Fibroblast of the conjunctiva (primary cell): Measurements from ENCODE around the gene PCGF3.
"Not testable (repeated sequence)": the region's sequence is repeated elsewhere in the genome, so short reads cannot be mapped to it uniquely, and the experiment has no call there.

ENCODE experiments used
- DNase-seq: peaks from one replicate; pipeline ENCODE4 v3.0.0-alpha.2; 2010; ENCODE audit warnings: low read depth

PCGF3 gene

DNA sequence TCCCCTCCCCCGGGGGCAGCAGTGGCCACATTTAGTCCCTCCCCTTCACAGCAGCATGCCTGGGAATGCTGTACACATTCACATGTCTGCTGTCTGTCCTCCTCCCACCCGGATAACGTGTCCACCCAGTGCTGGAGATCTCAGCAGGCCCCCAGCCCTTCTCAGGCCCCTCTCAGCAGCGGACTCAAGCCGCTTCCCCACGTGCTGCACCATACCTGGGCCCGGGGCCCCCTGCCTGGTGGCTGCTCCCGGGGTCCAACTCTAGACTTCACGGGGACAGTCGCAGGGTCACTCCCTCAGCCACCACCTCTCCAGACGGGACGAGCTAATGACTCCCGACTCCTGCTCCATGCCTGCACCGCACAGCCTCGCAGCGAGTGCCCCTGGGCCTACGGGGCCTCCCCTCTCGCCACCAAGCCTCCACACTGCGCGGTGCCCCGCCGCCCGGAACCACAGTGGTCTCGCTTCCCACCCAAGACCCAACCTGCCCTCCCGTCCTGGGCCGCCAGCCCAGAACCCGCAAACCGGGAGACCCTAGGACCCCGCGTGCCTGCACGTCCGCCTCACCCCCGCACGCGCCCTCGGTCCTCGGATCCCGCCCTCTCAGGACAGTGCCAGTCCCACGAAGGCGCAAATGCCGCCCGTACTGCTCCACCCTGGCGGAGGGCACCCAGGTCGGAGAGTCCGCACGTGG, 1.3 kb upstream of the PCGF3 start:
- DNase-seq, result no peak

DNA sequence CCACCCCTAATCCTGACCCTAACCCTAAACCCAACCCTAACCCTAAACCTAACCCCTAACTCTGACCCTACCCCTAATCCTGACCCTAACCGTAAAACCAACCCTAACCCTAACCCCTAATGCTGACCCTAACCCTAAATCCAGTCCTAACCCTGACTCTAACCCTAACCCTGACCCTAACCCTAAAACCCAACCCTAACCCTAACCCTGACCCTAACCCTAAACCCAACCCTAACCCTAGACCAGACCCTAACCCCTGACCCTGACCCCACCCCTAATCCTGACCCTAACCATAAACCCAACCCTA, 708 bp upstream of the PCGF3 start:
- DNase-seq, result no peak

DNA sequence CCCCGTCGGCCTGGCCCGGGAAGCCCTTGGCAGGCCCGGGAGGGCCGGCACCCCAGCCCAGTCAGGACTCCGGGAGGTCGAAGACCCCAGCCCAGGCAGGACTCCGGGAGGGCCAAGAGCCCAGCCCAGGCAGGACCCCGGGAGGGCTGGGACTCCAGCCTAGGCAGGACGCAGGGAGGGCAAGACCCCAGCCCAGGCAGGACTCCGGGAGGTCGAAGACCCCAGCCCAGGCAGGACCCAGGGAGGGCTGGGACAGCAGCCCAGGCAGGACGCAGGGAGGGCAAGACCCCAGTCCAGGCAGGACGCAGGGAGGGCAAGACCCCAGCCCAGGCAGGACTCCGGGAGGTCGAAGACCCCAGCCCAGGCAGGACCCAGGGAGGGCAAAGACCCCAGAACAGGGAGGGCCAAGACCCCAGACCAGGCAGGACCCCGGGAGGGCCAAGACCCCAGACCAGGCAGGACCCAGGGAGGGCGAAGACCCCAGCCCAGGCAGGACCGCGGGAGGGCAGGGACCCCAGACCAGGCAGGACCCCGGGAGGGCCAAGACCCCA, 526 bp downstream of the PCGF3 start:
- not testable (repeated sequence) for DNase-seq

DNA sequence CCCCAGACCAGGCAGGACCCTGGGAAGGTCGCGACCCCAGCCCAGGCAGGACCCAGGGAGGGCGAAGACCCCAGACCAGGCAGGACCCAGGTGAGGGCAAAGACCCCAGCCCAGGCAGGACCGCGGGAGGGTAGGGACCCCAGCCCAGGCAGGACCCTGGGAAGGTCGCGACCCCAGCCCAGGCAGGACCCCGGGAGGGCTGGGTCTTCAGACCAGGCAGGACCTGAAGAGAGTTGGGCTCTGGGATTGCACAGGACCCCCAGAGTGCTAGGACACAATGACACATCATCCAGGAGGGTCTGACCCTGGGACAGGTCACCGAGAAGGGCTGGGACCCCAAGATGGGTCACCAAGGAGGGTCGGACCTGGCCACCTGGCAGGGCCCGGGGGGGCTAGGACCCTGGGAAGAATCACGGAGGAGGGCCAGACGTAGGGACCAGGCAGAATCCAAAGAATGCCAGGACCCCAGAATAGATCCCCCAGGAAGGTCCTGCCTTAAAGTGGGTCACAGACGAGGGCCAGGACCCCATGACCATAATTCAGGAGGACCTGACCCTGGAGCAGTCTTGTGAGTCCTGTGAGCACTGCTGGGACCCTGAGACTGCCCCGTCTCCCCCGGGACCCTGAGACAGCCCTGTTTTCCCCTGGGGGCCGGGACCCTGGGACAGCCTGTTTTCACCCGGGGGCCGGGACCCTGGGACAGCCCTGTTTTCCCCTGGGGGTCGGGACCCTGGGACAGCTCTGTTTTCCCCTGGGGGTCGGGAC, 1.4 kb downstream of the PCGF3 start:
- DNase-seq, result no peak

DNA sequence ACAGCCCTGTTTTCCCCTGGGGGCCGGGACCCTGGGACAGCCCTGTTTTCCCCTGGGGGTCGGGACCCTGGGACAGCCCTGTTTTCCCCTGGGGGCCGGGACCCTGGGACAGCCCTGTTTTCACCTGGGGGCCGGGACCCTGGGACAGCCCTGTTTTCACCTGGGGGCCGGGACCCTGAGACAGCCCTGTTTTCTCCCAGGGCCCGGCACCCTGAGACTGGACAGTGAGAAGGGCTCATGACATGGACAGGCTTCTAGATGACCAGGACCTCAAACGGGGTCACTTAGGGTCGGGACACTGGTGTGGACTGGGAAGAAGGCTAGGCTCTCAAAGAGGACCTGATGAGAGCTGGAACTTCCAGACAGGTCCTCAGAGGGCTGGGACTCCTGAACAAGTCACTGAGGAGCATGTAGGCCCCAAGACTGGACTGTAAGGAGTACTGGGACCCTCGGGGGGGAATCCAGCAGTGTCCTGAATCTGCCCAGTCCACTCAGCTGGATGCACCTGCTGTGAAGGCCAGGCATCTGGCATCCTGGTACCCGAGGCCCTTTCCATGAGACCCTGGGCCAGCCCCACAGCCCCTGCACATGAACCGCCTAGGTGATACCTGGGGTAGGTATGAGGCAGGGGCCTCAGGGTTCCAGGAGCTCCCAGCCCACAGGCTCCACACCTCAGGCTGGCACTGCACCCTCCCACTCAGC, 2.4 kb downstream of the PCGF3 start:
- no peak for DNase-seq

DNA sequence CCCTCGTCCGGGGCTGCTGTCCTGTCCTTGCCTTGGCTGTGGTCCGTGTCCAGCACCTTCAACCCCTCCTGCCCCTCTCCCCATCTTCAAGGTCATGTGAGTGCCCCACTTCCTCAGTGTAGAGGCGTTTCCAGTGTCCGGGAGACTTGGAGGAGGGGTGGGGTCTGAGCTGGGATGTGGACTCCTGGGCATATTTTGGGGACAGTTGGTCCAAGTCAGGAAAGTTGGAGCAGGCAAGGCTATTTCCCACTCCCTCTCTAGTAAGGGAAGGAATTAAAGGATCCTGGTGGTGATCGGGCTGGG, 3.0 kb downstream of the PCGF3 start:
- DNase-seq, result no peak

DNA sequence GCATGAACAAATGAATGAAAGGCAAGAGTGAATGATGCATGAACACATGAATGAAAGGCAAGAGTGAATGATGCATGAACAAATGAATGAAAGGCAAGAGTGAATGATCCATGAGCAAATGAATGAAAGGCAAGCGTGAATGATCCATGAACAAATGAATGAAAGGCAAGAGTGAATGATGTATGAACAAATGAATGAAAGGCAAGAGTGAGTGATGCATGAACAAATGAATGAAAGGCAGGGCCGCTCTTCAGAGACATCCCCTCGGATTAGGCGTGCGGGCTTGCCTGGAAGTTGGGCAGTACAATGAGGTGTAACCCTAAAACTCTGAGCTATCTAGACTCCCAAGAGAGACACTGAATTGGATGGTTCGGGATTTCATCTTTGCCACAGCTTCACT, 3.7 kb downstream of the PCGF3 start:
- no peak for DNase-seq

DNA sequence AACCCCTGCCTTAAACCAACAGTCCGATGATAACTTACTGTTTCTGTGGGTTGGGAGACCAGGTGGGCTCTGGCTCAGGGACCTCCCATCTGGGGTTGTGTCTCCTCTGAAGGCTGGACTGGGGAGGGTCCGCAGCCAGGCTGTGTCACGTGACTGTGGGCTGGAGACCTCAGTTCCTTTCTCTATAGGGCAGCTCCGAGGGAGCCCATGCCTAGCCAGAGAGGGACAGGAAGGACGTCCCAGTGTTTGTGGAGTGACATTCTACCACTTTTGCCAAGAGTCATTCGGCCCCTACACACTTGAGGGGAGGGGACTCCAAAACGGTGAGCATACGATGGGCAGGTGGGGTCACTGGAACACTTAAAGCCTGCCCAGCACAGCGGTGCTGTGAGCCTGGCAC, 4.5 kb downstream of the PCGF3 start:
- no peak for DNase-seq

DNA sequence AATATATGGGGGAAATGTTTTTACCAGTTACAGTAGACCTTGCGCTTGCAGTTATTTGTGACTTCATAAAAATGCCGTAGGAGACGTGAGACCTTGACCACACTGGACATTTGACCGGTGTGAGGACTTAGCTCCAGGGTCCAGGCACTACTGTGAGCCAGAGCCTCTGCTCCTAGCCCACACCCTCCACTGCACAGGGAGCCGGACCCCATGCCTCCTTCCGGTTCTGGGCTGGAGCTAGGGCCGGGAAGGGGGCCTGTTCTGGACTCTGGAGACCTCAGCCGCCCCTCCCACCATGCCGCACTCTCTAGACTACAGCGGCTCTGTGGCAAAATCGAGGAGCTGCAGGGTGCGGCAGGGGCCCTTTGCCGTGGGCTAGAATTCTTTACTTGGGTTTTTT, 5.3 kb downstream of the PCGF3 start:
- DNase-seq, result no peak

DNA sequence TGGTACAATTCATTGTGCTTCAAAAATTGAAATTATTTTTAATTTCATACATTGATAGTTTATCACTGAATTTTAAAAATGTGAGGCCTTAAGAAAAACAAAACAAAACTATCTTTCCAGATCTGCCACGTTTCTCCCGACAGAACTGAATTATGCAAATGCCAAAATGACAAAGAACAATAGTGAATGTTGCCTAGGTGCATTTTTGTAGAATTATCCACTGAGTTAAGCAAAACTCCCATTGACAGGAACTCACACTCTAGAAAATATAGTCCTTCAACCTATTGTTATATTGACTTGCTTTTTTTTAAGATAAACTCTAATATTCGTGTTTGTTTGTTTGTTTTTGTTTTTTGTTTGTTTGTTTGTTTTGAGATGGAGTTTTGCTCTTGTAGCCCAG, 6.5 kb downstream of the PCGF3 start:
- DNase-seq, result no peak

DNA sequence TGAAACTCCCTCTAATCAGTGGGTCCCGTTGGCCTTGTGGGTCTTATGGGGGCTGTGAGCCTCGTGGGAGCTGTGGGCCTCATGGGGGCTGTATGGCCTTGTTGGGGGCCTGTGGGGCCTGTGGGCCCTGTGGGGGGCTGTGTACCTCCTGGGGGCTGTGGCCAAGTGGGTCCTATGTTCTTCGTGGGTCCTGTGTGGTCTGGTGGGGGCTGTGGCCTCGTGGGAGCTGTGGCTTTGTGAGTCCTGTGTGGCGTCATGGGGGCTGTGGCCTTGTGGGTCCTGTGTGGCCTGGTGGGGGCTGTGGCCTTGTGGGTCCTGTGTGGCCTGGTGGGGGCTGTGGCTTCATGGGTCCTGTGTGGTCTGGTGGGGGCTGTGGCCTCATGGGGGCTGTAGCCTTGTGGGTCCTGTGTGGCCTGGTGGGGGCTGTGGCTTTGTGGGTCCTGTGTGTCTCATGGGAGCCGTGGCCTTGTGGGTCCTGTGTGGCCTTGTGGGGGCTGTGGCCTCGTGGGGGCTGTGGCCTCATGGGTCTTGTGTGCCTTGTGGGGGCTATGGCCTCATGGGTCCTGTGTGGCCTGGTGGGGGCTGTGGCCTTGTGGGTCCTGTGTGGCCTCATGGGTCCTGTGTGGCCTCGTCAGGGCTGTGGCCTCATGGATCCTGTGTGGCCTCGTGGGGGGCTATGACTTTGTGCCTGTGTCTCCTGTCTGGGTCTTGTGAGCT, 7.4 kb downstream of the PCGF3 start:
- DNase-seq, result no peak

DNA sequence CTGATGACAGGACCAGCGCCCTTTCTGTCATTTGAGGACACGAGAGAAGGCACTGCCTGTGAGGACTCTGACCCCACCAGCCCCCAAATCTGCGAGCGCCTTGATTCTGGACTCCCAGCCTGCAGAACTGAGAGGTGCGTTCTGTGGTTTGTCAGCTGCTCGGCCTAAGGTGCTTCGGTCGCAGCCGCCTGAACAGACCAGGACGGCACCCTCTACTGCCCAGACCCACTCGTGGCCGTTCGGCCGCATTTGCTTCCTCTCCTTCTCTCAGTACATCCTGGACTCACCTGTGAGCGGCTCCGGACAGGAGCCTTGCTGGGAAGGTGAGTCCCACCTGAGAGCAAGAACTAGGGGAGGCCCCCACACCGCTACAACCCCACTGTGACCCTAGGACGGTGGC, 8.5 kb downstream of the PCGF3 start:
- DNase-seq, result no peak

DNA sequence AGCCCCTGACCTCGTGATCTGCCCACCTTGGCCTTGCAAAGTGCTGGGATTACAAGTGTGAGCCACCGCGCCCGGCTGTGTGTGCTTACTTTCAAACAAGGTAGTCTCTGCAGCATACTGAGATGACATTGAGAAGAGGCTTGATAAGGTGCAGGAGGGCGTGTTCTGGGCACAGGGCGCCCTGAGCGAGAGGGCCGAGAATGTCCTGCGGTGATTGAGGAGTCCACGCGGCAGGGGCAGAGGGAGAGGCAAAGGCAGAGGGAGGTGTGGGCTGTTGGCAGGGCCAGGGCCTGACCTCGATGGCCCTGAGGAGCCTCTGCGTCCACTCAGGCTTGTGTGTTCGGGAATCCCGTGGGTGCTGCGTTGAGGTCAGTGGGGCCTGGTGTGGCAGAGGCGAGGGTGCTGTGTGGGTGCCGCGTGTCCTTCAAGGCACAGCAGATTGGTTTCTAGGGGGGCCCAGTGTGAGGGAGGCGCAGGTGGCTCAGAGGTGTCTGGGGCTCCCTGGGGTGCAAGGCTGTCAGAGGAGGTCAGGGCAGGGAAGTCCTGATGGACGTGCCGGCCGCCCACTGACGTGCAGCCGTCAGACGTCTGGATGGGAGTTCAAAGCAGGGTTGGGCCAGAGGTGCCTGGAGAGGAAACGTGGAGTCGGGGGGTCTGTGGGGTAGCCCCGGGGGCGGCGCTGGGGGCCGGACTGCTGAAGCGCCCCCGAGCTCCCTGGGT, 12.1 kb downstream of the PCGF3 start:
- no peak for DNase-seq

DNA sequence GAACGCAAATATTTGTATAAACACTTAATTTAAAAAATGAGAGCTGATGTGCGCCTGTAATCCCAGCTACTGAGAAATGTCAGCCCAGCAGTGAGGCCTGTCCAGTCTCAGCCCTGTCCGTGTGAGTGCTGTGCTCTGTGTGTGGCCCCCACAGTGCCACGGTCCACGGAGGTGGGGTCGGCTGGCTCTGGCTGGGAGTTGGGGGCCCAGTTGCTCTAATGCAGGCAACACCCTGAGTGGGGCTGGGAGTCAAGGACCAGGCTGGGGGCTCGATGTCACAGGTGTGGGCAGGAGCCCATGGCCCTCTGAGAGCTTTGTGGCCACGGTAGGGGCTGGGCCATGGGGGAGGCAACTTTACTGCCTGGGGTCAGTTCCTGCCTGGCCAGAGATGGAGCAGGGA, 12.8 kb downstream of the PCGF3 start:
- DNase-seq, result no peak

DNA sequence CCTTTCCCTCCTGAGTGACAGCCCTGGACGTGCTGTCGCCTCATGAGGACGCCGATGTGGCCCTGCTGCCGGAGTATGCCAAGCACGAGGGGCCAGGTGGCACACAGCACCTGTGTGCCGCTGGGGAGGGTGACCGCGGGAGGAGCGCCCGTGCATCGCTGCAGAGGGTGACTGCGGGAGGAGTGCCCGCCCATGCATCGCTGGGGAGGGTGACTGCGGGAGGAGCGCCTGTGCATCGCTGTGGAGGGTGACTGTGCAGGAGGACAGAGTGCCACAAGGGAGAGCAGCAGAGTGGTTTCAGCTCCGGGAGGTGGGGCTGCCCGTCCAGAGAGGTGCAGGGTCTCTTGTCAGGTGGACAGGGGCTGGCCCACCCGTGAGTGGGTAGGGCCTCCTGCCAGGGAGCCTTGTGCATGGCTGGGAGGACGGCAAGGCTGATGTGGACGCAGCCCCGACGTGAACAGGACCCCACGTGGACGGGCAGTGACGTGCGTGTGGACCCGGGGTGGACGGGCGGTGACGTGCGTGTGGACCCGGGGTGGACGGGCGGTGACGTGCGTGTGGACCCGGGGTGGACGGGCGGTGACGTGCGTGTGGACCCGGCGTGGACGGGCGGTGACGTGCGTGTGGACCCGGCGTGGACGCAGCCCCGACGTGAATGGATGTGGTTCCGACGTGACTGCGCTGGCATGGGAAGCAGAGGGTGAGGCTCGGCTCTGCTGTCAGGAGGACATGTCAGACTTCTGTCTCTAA, 14.7 kb downstream of the PCGF3 start:
- DNase-seq, result no peak

DNA sequence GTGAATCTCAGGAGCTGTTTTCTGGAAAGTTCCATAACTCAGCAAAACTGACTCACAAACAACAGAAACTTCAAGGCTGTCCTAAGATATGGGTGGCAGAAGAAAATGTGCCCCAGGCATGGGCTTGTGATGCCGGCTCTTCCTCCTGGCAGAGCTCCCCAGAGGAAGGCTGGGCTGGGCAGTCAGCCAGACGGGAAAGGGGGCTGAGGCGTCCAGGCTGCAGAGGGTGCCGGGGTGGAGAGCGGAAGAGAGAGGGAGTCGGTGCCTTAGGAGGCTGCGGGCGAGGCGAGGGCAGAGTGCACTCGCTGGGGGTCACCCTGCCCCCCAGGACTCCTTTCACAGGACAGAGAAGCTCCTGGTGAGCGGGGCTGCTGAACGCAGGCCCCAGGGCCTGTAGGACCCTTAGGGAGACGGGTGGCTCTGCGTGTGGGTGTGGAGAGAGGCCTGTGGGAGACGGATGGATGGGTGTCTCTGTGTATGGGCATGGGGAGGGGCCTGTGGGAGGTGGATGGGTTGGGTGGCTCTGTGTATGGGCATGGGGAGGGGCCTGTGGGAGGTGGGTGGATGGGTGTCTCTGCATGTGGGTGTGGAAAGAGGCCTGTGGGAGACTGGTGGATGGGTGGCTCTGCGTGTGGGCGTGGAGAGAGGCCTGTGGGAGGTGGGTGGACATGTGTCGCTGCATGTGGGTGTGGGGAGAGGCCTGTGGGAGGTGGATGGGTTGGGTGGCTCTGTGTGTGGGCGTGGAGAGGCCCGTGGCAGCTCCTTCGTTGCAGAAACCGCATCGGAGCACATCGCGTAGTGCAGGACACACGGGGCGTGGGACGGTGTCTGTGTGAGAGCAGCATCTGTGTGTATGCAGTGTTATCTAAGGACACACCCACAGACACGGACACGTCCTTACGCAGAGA, 15.9 kb downstream of the PCGF3 start:
- no peak for DNase-seq

DNA sequence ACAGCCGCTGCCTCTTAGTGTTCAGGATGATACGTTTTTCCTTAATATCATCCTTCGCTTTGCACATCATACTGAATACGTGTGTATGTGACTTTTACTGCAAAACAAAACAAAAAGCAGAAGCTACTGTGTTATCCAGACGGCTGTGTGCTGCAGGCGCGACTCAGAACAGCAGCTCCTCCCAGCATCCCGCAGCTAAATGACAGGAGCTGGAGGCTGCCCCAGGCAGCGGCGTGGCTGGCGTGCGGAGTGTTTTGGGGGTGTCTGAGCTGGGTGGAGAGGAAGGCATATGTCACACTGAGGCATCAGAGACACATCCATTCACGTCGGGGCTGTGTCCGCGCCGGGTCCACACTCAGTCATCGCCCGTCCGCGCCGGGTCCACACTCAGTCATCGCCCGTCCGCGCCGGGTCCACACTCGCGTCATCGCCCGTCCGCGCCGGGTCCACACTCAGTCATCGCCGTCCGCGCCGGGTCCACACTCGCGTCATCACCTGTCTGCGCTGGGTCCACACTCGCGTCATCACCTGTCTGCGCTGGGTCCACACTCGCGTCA, 16.6 kb downstream of the PCGF3 start:
- no peak for DNase-seq

DNA sequence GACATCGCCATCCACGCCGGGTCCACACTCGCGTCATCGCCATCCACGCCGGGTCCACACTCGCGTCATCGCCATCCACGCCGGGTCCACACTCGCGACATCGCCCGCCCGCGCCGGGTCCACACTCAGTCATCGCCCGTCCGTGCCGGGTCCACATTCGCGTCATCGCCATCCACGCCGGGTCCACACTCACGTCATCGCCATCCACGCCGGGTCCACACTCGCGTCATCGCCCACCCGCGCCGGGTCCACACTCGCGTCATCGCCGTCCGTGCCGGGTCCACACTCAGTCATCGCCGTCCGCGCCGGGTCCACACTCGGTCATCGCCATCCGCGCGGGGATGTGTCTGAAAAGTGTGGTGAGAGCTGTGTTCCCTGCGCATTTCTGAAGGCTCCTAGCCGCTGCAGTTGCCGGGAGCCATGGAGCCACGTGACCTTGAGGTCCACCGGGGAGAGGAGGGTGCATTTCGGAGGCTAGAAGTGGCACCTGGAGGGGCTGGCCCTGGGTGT, 17.3 kb downstream of the PCGF3 start:
- no peak for DNase-seq

DNA sequence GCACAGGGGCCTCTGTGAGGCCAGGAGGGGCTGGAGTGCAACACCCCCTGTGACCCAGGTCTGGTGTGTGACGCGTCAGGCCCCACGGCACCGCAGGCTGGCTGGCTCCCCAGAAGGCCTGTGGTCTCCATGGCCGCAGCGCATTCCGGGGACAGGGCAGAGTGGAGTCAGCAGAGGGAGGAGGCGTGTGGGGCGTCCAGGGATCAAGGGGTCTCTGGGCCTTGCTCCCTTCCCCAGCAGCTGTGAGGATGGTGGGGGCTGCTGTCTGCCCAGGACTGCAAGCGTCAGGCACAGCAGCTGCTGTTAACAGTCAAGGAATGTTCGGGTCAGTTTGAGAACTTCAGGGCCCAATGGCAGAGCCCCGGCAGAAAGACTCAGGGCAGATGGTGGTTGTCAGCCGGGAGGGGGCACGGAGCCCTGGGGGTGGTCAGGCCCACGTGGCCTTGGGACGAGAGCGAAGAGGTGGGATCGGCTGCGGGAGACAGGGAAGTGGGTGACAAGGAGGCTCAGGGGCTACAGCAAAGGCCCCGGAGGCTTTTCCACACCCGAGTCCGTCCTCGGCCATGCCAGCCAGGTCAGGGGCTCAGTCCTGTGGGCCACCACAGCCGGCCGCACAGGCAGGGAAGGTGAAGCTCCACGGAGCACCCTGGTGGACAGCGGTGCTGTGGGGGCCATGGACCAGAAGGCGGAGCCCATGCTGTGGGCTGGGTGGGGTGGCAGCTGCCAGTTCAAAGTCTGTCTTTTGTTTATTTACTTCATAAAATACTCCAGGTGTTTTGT, 18.3 kb downstream of the PCGF3 start:
- no peak for DNase-seq
